HG02588 (cell line): ENCODE measurements around the gene PPFIBP2.

Experiments
- ATAC-seq: cut with Tn5 transposase; IDR thresholded peaks from one replicate; pipeline ENCODE4 v1.9.1; 2021; ENCODE audit warnings: mild to moderate bottlenecking, moderate library complexity; ENCODE audit not compliant: unreplicated experiment

The PPFIBP2 gene

DNA sequence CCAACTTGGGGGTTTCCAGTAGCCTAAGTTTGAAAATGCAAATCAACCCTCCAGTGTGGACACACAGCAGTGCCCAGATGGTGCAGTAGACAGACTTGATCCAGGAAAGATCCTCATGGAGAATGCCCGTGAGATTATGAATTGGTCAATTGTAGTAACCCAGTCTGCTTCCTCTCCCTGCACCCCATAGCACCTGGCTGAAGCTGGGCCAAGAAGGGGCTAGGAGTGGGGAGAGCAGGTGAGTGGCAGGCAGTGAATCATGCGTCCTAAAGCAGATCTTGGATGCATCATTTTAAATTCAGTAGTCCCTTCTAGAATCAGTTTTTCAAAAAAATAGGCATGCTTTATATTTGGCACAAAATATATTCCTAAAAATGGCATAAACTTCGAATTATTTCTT, 107.3 kb downstream of the PPFIBP2 start:
- no peak for ATAC-seq

DNA sequence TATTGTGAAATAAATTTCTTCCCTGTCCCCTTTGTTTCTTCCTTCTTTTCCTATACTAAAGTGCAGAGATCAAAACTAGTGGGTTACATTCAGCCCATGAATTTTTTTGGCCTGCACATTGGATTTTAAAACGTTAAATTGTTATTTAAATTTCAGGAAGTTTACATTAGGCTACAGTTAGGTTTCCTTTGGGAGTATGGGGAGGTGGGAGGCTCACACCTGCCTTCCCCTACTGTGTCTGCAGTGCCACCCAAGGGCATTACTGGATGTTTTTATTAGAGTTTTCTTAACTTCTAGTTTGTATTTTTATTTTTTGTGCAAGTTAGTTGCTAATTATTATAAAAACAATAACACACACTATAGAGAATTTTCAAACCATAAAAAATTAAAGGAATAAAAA, 107.8 kb downstream of the PPFIBP2 start:
- ATAC-seq: no peak

DNA sequence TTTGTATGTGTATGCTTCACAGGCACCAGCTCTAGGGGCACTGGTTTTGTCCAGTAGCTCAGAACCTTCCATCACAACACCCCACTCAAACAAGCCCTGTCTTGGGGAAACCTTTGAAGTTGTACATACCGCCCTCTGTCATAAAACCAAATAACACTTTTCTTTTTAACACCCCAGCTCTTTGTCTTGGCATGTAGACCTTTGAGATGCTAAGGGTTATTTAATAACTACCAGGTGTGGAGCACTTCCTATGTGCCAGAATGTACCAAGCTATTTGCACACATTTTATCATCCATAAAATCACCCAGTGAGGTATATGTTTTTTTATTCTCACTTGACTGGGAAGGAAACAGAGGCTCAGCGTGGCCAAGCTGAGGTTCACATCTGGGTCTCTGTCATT, 108.9 kb downstream of the PPFIBP2 start:
- ATAC-seq: no peak

- ATAC-seq: no peak
Observed at GRCh38 chr11:7628660-7629059, 114.9 kb downstream of the PPFIBP2 start.

DNA sequence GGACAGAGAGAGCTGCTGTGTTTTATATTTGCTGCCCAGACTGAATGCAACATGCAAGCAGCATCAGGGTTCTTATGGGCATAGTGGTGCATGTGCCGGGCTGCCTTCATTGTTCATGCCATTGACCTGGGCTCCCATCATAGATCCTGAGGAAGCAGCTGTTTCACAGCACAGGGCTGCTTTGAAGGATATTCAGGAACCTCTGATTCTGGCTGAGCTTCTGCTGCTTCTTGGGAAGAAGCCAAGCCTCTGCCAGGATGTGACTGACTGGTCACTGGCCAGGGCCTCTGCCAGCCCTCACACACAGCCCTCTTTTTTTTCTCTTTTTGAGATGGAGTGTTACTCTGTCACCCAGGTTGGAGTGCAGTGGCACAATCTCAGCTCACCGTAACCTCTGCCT, 116.2 kb downstream of the PPFIBP2 start:
- no peak for ATAC-seq

DNA sequence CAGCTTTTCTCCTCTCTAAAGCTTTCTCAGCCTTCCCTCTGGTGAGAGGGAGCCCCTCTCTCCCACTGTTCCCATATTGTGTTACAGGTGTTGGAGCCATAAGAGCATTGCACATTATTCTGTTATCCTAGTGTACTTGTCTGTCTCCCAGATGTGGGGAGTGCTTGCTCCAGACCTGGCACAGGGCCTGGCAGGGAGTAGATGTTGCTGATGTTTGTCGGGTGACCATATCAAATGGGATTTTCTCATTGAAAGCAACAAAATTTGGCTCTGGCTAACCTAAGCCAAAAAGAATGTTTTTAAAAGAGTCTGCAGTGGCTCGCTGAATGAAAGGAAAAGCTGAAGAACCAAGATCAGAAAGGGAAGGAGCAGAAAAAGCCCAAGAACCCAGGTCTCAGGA, 118.4 kb downstream of the PPFIBP2 start:
- ATAC-seq: no peak

GRCh38 chr11:7635137-7635536, 121.3 kb downstream of the PPFIBP2 start:
- no peak for ATAC-seq

GRCh38 chr11:7635708-7636107, 121.9 kb downstream of the PPFIBP2 start:
- no peak for ATAC-seq

DNA sequence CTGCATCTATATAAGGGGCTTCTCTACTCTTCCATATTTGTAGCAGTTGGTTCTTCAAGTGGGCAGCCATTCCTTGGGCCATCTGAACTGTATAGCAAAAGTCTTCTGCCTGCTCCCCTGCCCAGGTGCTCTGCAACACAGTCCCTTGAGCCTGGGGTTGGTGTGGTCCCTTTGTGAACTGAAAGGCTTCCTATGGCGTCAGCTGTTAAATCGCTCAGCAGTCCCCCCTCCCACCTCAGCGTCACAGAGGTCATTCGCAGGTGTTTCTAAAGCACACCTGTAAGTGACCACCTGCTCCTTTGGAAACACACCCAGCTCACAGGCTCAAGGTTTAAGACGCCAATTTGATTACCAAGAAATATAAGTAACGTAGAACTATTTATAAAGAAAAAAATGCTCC, 122.6 kb downstream of the PPFIBP2 start:
- no peak for ATAC-seq

GRCh38 chr11:7637447-7638157, 123.8 kb downstream of the PPFIBP2 start:
- no peak for ATAC-seq

DNA sequence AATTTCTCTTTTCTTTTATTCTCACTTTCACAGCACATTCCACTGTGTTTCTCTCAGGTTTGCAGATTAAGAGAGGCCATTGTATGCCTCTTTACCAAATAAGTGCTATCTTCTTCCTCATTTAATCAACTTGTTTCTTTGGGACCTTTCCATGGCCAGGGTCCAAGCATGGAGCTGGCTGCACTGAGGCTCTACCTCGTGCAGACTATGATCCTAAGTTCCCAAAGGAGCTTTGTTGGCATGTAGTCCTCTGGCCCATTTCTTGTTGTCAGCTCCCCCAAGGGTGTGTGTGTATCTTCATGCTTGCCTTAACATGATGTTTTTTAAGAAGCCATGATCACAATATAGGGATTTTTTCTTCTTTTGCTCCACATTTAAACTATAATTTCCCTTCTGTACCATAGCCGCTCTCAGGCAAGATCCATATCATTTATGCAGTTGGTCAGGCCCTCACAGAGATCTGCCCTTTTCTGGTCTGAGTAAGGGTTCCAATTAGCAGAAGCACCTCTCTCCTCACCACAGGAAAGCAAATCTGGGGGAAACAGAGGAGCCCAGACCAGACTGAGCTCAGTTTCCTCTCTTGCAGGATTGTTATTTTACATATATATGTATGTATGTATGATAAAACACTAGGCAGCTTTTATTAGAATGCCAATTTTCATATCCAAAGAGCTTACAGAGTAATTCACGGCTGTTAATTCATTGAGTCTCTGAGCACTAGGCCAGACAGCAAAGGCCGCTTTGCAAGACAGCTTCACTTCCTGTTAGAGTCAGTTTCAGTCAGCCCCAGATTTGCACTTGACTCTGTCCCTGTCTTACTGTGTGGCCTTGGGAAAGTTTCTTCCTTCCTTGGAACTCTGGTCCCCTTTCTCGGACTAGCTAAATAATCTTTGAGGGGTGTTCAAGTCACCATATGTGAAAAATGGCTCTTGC, 125.2 kb downstream of the PPFIBP2 start:
- peak; percentile 67 for ATAC-seq

DNA sequence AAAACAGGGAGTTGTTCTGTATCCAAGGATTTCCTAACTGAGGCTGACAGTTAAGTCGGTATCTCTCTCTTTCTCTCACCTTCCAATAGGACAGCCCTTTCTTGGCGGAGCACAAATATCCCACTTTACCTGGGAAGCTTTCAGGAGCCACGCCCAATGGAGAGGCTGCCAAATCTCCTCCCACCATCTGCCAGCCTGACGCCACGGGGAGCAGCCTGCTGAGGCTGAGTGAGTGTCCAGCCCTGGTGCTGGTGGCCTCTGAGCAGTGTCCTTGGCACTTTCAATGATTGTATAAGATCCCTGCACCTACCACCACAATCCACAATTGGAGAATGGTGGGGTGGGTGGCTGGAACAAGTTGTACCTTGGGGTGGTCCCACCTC, 125.8 kb downstream of the PPFIBP2 start:
- no peak for ATAC-seq

DNA sequence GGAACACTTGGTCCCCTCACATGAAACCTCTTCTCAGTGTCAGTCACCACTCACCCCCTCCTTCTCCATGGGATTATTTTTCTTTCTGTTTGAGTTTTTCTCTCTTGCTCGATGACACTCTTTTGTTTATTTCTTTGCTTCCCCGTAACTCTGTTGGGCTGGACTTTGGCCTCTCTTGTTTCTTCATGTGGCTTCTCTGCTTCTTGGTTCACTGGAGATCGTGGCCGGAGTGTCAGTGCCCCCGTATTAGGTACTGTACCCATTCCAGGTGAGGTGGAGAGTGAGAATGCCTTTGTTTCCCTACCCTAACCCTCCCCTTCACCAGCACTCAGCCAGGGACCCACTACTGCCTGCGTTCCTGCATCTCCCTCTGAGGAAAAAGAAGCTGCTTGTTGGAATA, 127.0 kb downstream of the PPFIBP2 start:
- ATAC-seq: no peak

DNA sequence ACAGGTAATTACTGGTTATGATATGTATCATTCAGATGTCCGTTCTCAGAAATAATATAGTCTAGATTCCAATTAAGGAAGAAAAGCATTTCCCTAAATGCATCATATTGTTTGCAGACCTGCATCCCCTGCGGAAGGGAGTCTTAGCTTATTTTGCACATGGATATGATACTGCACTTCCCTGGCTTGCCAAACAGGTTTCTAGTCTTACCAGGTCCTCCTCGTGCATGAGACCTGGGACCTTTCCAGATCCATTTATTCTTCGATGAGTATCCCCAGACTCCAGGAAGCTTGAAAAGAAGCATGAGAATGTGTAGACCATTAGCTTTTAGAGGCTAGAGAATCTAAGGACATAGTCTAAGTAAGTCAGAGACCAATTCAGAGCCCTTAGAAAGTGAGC, 128.9 kb downstream of the PPFIBP2 start:
- ATAC-seq: no peak

DNA sequence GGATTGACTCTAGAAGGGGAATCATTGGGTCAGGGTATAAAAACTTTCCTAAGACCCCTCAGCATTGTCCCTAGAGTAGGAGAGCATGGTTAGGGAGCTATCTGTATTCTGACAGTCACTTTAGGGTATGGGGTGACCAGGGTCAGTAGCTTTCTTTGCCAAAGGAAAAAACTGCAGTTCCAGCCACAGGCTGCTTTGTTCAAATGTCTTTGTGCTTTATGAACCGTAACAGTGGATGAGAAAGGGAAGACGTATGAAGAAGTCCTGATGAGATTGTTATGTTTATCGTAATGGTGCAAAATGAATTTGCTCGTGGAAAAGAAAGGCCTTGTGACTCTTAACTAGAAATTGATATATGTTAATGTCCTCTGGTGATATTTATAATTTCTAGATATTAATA, 129.5 kb downstream of the PPFIBP2 start:
- ATAC-seq: no peak

GRCh38 chr11:7645206-7645605, 131.4 kb downstream of the PPFIBP2 start:
- ATAC-seq: no peak

GRCh38 chr11:7646866-7647265, 133.1 kb downstream of the PPFIBP2 start:
- no peak for ATAC-seq

GRCh38 chr11:7648264-7648663, 134.5 kb downstream of the PPFIBP2 start:
- ATAC-seq: no peak

- no peak for ATAC-seq
Observed at GRCh38 chr11:7651140-7651551, 137.3 kb downstream of the PPFIBP2 start.

DNA sequence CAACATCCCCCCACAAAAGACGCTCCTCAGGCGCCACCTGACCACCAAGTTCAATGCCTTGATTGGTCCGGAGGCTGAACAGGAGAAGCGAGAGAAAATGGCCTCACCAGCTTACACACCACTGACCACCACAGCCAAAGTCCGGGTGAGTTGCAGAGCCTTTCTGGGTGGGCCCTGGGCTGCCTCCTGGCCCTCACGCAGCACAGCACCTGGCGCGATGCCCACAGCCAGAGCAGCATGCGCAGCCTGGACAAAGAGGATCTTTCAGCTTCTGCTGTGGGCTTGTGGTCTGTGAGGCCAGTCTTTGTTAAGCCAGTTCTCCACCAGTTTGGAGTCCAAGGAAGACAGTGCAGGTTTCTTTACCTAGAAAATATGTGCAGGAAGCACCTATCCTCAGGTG, 137.9 kb downstream of the PPFIBP2 start:
- ATAC-seq: no peak

DNA sequence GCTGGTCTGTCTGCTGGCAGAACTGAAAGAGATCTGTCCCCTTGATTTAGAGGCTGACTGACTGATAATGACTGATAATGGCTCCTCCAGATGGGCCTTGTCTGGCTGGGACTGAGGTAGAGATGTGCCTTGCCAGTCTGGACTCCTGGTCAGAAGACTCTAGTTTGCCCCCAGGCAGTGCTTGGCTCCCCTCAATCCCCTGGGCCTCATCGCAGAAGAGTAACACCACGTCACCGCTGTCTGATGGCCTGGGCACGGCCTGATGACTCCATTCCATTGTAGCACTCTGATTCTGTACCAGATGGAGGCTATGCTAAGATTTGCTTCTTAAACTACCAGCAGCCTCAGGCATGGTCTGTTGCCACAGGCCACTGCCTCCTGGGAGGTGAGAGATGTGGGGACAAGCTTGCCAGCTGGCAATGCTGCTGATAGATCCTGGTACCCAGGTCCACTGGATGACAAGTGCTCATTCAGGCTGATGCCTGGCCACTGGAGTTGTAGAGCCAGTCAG, 140.5 kb downstream of the PPFIBP2 start:
- no peak for ATAC-seq
